ENCODE results near the gene DBNDD2. TPM values are rescaled to one million over a fixed set of nuclear protein-coding genes. Genes with fewer than 3 reads are reported as not detected.

The DBNDD2 gene, protein sequence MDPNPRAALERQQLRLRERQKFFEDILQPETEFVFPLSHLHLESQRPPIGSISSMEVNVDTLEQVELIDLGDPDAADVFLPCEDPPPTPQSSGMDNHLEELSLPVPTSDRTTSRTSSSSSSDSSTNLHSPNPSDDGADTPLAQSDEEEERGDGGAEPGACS
- total RNA-seq: 1 to 10 TPM; 8.1 to 10.0 TPM

DNA sequence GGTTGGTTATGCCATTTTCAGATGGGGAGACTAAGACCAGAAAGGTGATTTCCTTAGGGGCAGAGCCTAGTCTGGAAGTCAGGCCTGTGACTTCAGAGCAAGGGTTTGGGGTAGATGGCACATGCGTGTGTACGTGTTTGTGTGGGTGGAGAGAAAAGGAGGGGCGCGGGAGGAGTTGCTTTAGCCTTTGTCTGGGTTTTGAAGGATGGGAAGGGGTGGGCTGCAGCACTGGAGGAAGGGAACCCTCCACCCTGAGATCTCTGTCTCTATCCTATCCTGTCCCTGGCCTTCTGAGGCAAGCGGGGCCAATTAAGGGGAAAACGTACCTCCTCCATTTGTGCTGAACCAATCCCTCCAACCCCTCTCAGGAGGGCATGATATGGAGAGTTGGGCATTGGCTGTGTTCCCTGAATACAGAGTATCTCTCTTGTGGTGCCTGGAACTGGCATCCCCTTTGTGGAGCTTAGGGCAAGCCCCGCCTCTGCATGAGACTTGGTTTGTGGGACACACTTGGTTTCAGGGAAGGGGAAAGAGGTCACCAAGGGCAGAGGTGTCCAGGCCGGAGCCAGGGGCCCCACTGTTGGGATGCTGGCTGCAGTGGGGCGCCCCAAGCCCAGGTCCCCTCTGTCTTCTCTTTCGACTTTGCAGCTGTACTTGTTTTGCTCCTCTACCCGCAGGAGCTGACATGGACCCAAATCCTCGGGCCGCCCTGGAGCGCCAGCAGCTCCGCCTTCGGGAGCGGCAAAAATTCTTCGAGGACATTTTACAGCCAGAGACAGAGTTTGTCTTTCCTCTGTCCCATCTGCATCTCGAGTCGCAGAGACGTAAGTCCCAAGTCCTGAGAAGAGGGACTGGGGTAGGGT lies at the start of gene DBNDD2:
Gene DBNDD2, plus strand, starts transcription at position 507 of the 863 bp plus-strand sequence. Its CDS starts 179 bp downstream, at position 686.
- ATAC-seq: no peak
- Mint-ChIP-seq H3K27me3 (ENCODE audit: low read depth) (peaks cover 16% of the 10 kb centered on the region), H3K4me1 (ENCODE audit: low read depth) (peaks cover 22% of the 10 kb centered on the region), H3K9me3 (ENCODE audit: insufficient read depth) (no peaks in the 10 kb centered on the region), H3K27ac (no peak within 1 kb of the TSS), H3K4me3 (peak within 1 kb of the TSS; percentile 69), H3K36me3 (ENCODE audit: low read depth) (peaks cover 4% of the 10 kb centered on the region)
- DNase-seq: no peak
- ChIA-PET CTCF (interaction anchor here (1.1 to 3.0 kb wide), 6 partner anchors 8 to 117 kb away, joined by 3 to 25 read pairs (median 6); partner anchors contain the start of gene PIGT), POLR2A (interaction anchor here (1.0 to 2.4 kb wide), 2 partner anchors 8 to 34 kb away, joined by 4 to 13 read pairs; partner anchors contain the start of gene PIGT)

DNA sequence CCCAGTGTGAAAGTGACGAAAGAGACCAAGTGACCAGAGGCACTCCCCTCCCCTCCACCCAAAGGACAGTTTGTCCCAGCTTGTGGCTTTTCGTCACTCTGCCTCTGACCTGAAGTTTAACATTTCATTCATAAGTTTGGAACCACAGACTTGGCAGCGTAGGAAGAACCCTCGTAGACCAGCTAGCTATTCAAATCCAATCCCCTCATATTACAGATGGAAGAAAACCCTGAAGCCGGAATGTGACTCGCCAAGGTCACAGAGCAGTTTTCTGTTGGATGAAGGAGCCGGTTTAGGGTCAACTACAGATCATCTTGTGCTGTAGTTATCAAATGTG lies 49.1 kb upstream of the DBNDD2 start:
- Mint-ChIP-seq H3K27me3 (ENCODE audit: low read depth) (no peaks in the 10 kb centered on the region), H3K4me1 (ENCODE audit: low read depth) (peaks cover 67% of the 10 kb centered on the region), H3K9me3 (ENCODE audit: insufficient read depth) (no peaks in the 10 kb centered on the region), H3K36me3 (ENCODE audit: low read depth) (no peaks in the 10 kb centered on the region), H3K4me3 (no peak overlapping the region), H3K27ac (no peak overlapping the region)
- DNase-seq (no peak), ATAC-seq (no peak)
- ChIA-PET POLR2A (interaction anchor here (1.0 kb wide), 1 partner anchor 57 kb away, joined by 3 read pairs; the partner anchor contains the start of gene PIGT), CTCF (interaction anchor here (0.6 to 20.4 kb wide), 7 partner anchors 15 to 94 kb away, joined by 3 to 606 read pairs (median 10); no protein-coding TSS in a partner anchor)

DNA sequence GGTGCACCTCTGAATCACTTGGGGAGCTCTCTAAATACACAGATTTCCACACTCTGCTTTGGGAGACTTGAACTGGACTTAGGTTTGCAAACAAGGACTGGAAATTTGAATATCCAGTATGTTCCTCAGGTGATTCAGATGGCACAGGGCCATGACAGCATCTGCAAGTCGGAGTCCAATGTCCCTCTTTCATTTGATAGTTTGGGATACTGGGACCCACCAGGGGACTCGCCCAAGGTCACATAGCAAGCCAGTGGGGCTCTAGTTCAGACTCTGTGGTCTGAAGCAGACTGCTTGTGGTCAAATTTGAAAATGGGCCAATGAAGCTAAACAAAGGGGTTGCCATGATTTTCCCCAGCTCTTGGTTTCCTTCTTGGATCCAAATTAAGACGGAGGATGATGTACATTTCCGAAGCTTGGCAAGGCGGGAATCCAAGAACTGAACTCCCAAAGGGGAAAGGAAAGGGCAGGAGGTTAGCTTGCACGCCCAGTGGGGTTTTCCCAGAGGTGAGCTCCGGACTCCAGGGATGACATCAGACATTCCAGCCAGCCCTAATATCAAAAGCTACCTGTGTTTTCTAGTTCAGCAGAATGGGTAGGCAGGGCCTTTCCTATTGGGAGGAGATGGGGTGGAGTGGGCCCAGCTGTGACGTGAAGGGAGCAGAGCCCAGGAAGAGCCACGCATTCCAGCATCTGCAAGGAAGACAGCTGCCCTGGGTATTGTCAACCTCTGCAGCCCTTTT lies 48.5 kb upstream of the DBNDD2 start:
- no peaks in the 10 kb centered on the region for H3K9me3 Mint-ChIP-seq (ENCODE audit: insufficient read depth)
- peaks cover 64% of the 10 kb centered on the region for H3K4me1 Mint-ChIP-seq (ENCODE audit: low read depth)
- H3K36me3 Mint-ChIP-seq (ENCODE audit: low read depth): no peaks in the 10 kb centered on the region
- H3K4me3 Mint-ChIP-seq: no peak overlapping the region
- no peaks in the 10 kb centered on the region for H3K27me3 Mint-ChIP-seq (ENCODE audit: low read depth)
- ChIA-PET POLR2A (interaction anchor here (1.0 kb wide), 1 partner anchor 56 kb away, joined by 3 read pairs; the partner anchor contains the start of gene PIGT), CTCF (interaction anchor here (0.6 to 20.4 kb wide), 8 partner anchors 11 to 93 kb away, joined by 3 to 606 read pairs (median 7); partner anchors contain the start of gene SDC4)
- DNase-seq: no peak
- ATAC-seq: no peak
- no peak overlapping the region for H3K27ac Mint-ChIP-seq

DNA sequence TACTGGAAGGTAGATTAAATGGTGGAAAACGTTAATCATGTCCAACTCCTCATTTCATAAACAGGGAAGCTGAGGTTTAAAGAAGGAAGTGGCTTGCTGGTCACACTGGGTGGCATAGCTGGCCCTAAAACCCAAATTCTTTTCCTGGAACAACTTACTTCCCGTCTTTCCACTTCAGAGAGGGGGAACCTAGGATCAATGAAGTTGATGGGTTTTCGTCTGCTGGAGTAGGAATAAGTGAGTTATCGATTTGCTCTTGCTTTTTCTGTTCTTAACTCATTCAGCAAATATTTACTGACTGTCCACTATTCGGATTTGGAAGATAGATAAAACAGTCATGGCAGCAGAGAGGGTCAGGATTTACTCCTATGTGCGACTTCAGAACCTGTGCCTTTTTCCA lies 46.3 kb upstream of the DBNDD2 start:
- POLR2A ChIA-PET: interaction anchor here (2.7 kb wide), 1 partner anchor 43 kb away, joined by 15 read pairs; no protein-coding TSS in a partner anchor
- H3K9me3 Mint-ChIP-seq (ENCODE audit: insufficient read depth): no peaks in the 10 kb centered on the region
- H3K4me1 Mint-ChIP-seq (ENCODE audit: low read depth): peaks cover 60% of the 10 kb centered on the region

DNA sequence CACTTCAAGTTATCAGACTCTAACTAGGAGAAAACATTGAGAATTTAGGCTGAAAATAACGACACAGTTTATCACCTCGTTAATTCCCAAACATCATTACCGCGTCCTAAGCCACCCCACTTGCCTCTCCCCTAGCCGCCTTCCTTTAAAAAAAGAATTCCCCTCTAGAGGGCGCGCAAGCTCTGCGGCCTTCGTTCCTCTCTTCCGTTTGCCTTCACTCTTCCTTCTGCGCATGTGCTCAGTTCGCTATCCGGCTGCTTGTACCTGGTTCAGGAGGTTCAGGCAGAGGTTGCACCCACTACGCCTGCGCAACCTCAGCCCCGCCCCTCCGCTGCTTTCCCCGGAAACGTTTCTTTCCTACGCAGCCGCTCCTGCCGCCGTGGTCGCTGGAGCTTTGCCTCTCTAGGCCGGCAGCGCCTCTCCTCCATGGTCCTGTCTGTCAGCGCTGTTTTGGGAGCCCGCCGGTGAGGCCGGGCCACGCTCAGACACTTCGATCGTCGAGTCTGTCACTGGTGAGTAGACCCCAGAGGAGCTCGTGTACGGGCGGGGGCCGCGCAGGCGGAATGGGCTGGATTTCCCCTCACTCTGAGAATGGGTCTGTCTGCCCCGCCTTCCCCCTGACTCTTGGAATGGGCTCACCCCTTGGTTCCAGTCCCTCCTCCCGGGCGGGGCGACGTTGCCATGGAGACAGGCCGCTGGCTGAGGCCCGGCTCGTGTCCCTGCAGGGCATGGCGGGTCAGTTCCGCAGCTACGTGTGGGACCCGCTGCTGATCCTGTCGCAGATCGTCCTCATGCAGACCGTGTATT lies 45.1 kb upstream of the DBNDD2 start, which contains the start of gene SYS1:
Gene SYS1, plus strand, starts transcription at position 353 of the 807 bp plus-strand sequence. Its CDS starts 376 bp downstream, at position 729.
- POLR2A ChIA-PET: interaction anchor here (0.6 to 2.8 kb wide), 16 partner anchors 10 to 108 kb away, joined by 3 to 31 read pairs (median 4); partner anchors contain the start of genes PIGT and SDC4
- peaks cover 61% of the 10 kb centered on the region for H3K4me1 Mint-ChIP-seq (ENCODE audit: low read depth)
- peaks cover 28% of the 10 kb centered on the region for H3K36me3 Mint-ChIP-seq (ENCODE audit: low read depth)
- peak within 1 kb of the TSS; percentile 93 for H3K27ac Mint-ChIP-seq
- H3K27me3 Mint-ChIP-seq (ENCODE audit: low read depth): no peaks in the 10 kb centered on the region
- peak within 1 kb of the TSS; percentile 97 for H3K4me3 Mint-ChIP-seq
- CTCF ChIA-PET: interaction anchor here (0.6 to 20.4 kb wide), 35 partner anchors 10 to 607 kb away, joined by 3 to 606 read pairs (median 6); partner anchors contain the start of genes PIGT and SDC4
- DNase-seq (peak; percentile 99), ATAC-seq (peak; percentile 91)
- H3K9me3 Mint-ChIP-seq (ENCODE audit: insufficient read depth): no peaks in the 10 kb centered on the region

More for the DNA sequence above, 46.3 kb upstream of the DBNDD2 start:
- H3K36me3 Mint-ChIP-seq (ENCODE audit: low read depth): peaks cover 16% of the 10 kb centered on the region
- no peak for ATAC-seq
- DNase-seq: no peak
- H3K27me3 Mint-ChIP-seq (ENCODE audit: low read depth): no peaks in the 10 kb centered on the region
- H3K4me3 Mint-ChIP-seq: no peak overlapping the region
- no peak overlapping the region for H3K27ac Mint-ChIP-seq
- CTCF ChIA-PET: interaction anchor here (1.2 to 20.4 kb wide), 11 partner anchors 9 to 409 kb away, joined by 3 to 606 read pairs (median 10); partner anchors contain the start of gene PIGT

DNA sequence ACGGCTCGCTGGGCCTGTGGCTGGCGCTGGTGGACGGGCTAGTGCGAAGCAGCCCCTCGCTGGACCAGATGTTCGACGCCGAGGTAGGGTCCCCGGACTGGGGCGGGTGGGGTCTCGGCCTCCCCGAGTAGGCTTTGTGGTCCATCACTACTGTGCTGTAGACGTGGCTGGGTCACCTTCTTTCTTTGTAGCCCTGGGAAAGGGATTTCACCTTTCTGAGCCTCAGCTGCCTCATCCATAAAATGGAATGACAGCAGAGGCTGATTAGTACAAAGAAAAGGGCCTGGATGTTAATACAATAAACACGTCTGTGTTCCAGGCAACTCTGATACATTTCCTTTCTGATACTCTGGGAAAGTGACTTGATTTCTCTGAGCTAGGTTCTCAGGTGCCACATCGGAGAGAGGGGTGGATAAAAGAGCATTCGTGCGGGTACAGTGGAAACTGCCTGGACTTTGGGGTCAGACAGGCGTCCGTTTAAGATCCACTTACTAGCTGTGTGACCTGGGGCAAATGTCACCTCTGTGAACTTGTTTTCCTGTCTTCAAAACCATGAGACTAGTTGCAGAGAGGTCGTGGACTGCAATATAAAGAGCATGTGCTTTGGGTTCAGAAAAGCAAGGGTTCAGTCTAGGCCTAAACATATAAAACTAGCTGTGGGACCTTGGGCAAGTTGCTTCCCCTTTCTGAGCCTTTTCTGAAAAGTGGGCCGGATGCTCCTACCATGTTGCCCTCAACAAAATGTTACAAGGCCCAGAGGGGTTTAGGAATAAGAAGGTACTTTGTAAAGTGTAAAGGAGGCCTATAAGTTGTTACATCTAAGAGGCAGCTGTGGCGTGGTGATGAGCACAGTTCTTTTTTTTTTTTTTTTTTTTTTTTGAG lies 44.2 kb upstream of the DBNDD2 start:
- Mint-ChIP-seq H3K36me3 (ENCODE audit: low read depth) (peaks cover 35% of the 10 kb centered on the region), H3K4me1 (ENCODE audit: low read depth) (peaks cover 63% of the 10 kb centered on the region), H3K27me3 (ENCODE audit: low read depth) (no peaks in the 10 kb centered on the region), H3K4me3 (peak overlapping the region; percentile 97), H3K9me3 (ENCODE audit: insufficient read depth) (no peaks in the 10 kb centered on the region), H3K27ac (peak overlapping the region; percentile 93)
- DNase-seq (no peak), ATAC-seq (no peak)
- CTCF ChIA-PET: interaction anchor here (0.6 to 20.4 kb wide), 32 partner anchors 10 to 408 kb away, joined by 3 to 606 read pairs (median 6); partner anchors contain the start of genes PIGT and SDC4
- POLR2A ChIA-PET: interaction anchor here (0.6 to 2.8 kb wide), 11 partner anchors 9 to 80 kb away, joined by 4 to 31 read pairs (median 6); partner anchors contain the start of genes PIGT and SDC4

DNA sequence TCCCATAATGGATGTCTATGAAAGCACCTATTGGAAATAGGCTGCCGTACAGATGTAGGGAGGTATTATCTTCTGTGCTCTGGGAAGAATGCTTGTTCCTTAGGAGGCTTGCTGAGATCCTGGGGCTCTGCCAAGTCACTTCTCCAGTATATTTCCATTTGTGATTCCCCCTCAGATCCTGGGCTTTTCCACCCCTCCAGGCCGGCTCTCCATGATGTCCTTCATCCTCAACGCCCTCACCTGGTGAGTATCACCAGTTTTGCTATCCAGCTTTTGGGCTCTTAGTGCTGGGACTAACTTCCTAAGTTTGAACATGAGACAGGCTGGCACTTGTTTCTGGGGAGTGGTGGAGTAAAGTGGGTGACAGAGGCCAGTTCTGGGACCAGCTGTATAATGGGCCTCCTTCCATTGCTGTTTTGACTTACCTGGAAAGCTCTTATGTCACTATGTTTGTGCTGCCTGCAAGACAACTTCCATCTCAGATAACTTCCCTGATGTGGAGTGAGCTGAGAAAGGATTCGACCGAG lies 42.6 kb upstream of the DBNDD2 start:
- no peaks in the 10 kb centered on the region for H3K9me3 Mint-ChIP-seq (ENCODE audit: insufficient read depth)
- peaks cover 41% of the 10 kb centered on the region for H3K36me3 Mint-ChIP-seq (ENCODE audit: low read depth)
- H3K27ac Mint-ChIP-seq: no peak overlapping the region
- DNase-seq: peak; percentile 17
- H3K27me3 Mint-ChIP-seq (ENCODE audit: low read depth): no peaks in the 10 kb centered on the region
- CTCF ChIA-PET: interaction anchor here (1.2 to 20.4 kb wide), 5 partner anchors 8 to 87 kb away, joined by 4 to 606 read pairs (median 109); partner anchors contain the start of gene SDC4
- peaks cover 62% of the 10 kb centered on the region for H3K4me1 Mint-ChIP-seq (ENCODE audit: low read depth)
- POLR2A ChIA-PET: interaction anchor here (1.0 kb wide), 1 partner anchor 8 kb away, joined by 3 read pairs; no protein-coding TSS in a partner anchor
- no peak for ATAC-seq
- peak overlapping the region; percentile 34 for H3K4me3 Mint-ChIP-seq

DNA sequence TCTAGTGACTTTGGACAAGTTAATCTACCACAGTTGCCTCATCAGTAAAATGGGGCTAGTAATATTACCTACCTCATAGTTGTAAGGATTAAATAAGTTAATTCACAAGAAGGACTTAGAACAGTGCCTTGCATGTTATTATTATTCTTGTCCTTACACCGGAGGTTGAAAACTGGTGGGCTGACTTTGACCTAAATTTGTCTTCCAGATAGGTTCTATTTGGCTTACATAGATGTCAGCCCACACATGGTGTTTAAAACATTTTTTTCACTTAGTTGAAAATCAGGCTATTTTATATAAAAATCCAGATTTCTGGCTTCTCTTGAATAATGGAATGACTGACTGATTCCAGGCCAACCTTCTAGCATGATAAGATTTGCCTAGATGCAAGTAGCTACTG lies 41.9 kb upstream of the DBNDD2 start:
- H3K4me3 Mint-ChIP-seq: no peak overlapping the region
- H3K4me1 Mint-ChIP-seq (ENCODE audit: low read depth): peaks cover 62% of the 10 kb centered on the region
- no peak for ATAC-seq
- H3K36me3 Mint-ChIP-seq (ENCODE audit: low read depth): peaks cover 41% of the 10 kb centered on the region
- H3K27ac Mint-ChIP-seq: no peak overlapping the region
- POLR2A ChIA-PET: no interaction called here
- no peaks in the 10 kb centered on the region for H3K9me3 Mint-ChIP-seq (ENCODE audit: insufficient read depth)
- DNase-seq: no peak
- no peaks in the 10 kb centered on the region for H3K27me3 Mint-ChIP-seq (ENCODE audit: low read depth)
- CTCF ChIA-PET: interaction anchor here (1.0 to 20.4 kb wide), 6 partner anchors 7 to 405 kb away, joined by 4 to 606 read pairs (median 58); partner anchors contain the start of gene SDC4

DNA sequence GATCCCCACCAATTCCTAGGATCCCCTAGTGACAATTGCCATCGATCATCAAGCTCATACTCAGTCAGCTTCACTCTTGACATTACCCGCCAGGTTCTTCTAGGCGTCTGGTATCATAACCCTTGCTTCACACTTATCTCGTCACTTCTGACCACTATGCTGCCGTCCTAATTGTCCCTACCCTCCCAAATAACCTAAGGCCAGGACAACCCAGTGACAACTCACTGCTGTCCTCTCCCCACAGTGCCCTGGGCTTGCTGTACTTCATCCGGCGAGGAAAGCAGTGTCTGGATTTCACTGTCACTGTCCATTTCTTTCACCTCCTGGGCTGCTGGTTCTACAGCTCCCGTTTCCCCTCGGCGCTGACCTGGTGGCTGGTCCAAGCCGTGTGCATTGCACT lies 41.5 kb upstream of the DBNDD2 start:
- ChIA-PET POLR2A (no interaction called here), CTCF (interaction anchor here (1.0 to 20.4 kb wide), 7 partner anchors 7 to 405 kb away, joined by 3 to 606 read pairs (median 7); partner anchors contain the start of gene SDC4)
- Mint-ChIP-seq H3K27ac (no peak overlapping the region), H3K27me3 (ENCODE audit: low read depth) (no peaks in the 10 kb centered on the region), H3K9me3 (ENCODE audit: insufficient read depth) (no peaks in the 10 kb centered on the region), H3K4me3 (no peak overlapping the region), H3K4me1 (ENCODE audit: low read depth) (peaks cover 64% of the 10 kb centered on the region), H3K36me3 (ENCODE audit: low read depth) (peaks cover 41% of the 10 kb centered on the region)
- ATAC-seq (no peak), DNase-seq (no peak)

All from activated CD8-positive, alpha-beta T cell treated with anti-CD3 and anti-CD28 coated beads, Interleukin-2, amount 10 ng/mL, durations not matched to agents 7 days and 5 days (primary cell).